WTC11 (cell line): ENCODE measurements around the gene SPINK7. TPM values are rescaled to one million over a fixed set of nuclear protein-coding genes. Genes with fewer than 3 reads are reported as not detected.

Experiments
- total RNA-seq: library from RNA; stranded (reverse); gene quantifications from 3 replicates; pipeline ENCODE4 v1.2.3, GENCODE V29; 2021

SPINK7 gene
- total RNA-seq, 1 experiment from 2014 or later = not detected

Other genes with a start within 250 kb of the SPINK7 start
- 5.9 to 10.5 TPM (median 8.4 TPM) in 3 replicates for gene SPINK5, start 248.4 kb upstream of the SPINK7 start, total RNA-seq
- not detected in 3 replicates for gene SPINK14, start 143.9 kb upstream of the SPINK7 start, total RNA-seq
- not detected in 3 replicates for gene SPINK6, start 109.4 kb upstream of the SPINK7 start, total RNA-seq
- not detected in 3 replicates for gene MARCOL, start 73.9 kb upstream of the SPINK7 start, total RNA-seq
- gene SPINK13, start 43.6 kb upstream of the SPINK7 start, total RNA-seq = 0.17 TPM in 1 of 3 replicates, not detected in the others
- gene SPINK9, start 23.1 kb downstream of the SPINK7 start, total RNA-seq = not detected in 3 replicates
- gene FBXO38, start 71.5 kb downstream of the SPINK7 start, total RNA-seq = 30.4 to 35.8 TPM (median 34.8 TPM) in 3 replicates